ENCODE results near the gene CTSC.
A peak's percentile ranks its signal among the peaks of the same experiment; 100 is the strongest.

The CTSC gene

DNA sequence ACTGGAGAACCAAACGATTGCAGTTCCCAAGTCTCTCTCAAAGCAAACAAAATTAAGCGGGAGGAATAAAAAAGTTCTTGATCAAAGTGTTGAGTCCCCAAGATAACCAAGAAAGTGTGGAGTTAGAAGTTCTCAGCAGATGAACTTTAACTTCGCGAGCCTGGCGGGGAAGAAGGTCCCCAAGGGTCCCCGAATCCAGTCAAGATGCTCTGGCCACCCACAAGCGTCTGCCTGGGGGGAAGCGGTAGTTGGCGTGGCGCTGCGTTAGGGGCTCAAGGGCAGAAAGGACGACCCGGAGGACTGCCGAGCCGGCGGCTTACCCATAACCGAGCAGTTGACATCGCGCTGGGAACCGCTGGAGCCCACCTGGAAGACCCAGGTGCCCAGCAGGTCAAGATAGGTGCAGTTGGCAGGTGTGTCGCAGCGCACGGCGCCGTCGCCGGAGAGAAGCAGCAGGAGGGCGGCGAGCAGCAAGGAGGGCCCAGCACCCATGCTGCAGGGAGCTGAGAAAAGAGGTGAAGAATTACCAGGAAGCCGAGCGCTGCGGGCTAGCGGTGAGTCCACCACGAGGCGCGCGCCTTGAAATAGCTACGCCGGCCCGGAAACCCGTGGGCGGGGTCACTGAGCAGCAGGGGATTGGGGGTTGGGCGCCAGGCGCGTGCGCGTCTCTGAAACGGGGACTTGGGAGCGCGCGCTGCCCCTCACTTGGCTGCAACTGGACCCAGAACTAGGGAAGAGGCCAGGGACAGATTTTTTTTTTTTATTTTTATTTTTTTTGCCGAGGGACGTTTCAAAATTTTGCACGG is at the start of gene CTSC:
Gene CTSC (minus strand): TSS at position 556 of the 806 bp plus-strand sequence. CDS start 64 bp downstream, at position 492.
- DNase-seq (ENCODE audit: low read depth in 1 of 2, low spot score in 1 of 2): peak; percentile 81 to 83

DNA sequence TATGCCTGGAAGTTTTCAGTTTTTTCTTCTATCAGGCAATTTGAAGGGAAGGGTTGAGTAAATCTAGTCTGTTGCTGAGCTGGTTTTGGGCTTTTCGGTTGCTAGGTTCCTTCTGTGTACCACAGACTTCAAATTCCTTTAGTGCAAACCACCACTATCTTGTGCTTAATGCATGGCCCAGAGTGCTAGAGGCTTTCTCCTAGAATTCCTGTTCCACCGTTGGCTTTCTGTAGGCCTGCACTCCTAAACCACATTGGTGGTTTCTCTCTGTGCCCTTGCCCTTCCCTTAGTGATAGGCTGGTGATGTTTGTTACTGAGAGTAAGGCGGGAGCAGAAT is 47.1 kb upstream of the CTSC start:
- no peak for DNase-seq (ENCODE audit: low read depth in 1 of 2, low spot score in 1 of 2)

GRCh38 chr11:88384004-88384668 is 46.6 kb upstream of the CTSC start:
- DNase-seq (ENCODE audit: low read depth in 1 of 2, low spot score in 1 of 2): no peak

DNA sequence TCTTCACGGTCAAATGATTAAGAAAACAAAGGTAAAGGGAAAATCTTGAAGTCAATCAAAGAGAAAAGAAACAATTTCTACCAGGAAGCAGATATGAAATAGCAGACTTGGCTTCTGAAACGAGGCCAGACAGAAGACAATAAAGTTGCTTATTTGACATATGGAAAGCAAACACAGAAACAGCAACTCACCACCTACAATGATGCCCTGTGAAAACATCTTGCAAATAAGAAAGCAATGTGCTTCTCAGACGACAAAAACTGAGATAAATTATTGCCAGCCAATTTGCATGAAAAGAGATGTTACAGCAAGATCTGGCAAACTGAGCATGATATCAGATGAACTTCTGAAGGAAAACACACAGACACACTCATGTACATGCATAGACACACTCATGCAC is 45.9 kb upstream of the CTSC start:
- DNase-seq (ENCODE audit: low read depth in 1 of 2, low spot score in 1 of 2): no peak

GRCh38 chr11:88379130-88379529 is 41.6 kb upstream of the CTSC start:
- DNase-seq (ENCODE audit: low read depth in 1 of 2, low spot score in 1 of 2): no peak

- no peak for DNase-seq (ENCODE audit: low read depth in 1 of 2, low spot score in 1 of 2)
Measured at GRCh38 chr11:88378422-88379066, 41.0 kb upstream of the CTSC start.

DNA sequence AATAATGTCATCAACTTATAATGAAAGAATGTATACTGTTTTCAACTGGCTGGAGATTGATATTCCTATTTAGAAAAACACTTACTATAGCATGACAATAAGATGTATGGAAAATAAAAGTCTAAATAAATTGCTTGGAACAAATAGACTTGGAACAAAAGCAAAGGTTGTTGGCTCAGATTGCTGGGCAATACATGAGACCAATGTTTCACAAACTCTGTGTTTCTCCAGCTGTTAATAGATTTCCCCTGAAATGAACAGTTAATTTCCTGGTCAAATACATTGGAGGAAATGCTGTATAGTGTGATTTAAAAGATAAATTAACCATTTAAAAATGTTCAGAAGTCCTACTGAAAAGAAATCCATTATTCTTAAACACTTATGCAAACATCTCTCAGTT is 40.1 kb upstream of the CTSC start:
- no peak for DNase-seq (ENCODE audit: low read depth in 1 of 2, low spot score in 1 of 2)

- no peak for DNase-seq (ENCODE audit: low read depth in 1 of 2, low spot score in 1 of 2)
Measured at GRCh38 chr11:88377144-88377543, 39.6 kb upstream of the CTSC start.

DNA sequence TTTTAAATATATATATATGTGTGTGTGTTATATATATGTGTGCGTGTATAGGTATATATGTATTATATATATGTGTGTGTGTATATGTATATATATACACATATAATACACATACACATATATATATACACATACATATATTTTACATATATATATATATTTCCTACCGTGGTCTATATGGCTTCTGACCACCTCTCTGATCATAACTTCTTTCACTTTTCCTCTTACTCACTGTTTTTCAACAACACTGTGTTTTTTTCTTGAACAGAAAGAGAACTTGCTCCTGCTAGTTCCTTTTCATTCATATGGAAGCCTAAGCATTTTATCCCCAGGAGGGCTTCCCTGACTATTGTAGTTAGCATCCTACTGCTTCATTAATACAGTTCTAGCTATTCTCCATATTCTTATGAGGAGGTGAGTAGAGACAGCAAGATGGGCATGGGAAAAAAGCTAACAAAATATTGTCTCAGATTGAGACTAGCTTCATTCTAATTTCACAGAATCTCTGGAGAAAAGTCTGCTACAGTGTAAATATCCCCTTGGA is 38.5 kb upstream of the CTSC start:
- no peak for DNase-seq (ENCODE audit: low read depth in 1 of 2, low spot score in 1 of 2)

DNA sequence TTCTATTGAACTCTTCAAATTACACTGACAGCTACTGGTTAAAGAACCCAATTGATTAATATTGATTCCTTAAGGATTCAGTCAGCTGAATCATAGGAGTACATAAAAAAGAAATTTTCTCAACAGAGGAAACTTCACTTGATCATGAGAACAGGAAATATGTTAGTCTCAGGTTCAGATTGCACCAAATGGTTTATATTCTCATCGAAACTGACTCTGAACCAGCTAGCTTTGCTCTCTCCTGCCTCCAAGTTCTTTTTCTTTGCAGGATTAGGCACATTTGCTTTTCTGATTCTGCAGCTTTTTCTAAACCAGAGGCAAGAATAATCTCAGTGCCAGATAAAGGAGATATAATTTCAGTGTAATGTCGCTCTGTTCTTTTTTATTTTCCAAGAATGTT is 33.2 kb upstream of the CTSC start:
- no peak for DNase-seq (ENCODE audit: low read depth in 1 of 2, low spot score in 1 of 2)

DNA sequence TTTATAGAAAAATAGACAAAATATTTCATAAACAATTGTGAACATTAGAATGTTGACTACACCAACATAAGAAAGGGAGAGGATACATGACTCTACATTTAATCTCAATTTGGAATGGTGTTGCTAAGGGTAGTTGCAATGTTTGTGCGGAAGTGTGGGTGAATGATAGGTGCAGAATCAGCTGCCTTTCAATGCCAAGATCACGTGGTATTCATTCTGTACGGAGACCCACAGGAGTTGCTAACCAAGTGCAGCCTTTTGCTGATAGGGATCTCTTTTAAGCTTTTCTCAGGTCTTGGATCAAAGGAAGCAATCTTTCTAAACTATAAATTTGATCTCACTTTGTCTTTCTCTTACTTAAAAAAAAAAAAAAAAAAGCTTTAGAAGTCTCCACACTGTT is 29.8 kb upstream of the CTSC start:
- no peak for DNase-seq (ENCODE audit: low read depth in 1 of 2, low spot score in 1 of 2)

DNA sequence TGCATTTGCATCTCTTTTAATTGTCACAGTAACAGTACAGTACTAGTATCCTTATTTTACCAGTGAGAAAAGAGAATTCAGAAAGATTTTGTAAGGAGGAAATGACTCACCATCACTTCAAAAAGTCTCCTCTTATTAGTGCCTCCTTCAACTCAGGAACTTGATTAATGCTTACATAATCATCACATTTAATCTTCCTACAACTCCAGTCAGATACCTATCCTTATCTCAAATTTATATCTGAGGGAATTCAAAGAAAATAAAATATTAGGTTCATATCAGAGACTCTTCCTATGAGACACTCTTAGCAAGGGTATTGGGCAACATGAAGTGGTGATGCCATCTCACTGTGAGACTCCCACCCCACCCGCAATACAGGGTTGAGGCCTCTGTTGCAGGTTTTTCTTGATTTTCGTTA is 26.1 kb upstream of the CTSC start:
- no peak for DNase-seq (ENCODE audit: low read depth in 1 of 2, low spot score in 1 of 2)

DNA sequence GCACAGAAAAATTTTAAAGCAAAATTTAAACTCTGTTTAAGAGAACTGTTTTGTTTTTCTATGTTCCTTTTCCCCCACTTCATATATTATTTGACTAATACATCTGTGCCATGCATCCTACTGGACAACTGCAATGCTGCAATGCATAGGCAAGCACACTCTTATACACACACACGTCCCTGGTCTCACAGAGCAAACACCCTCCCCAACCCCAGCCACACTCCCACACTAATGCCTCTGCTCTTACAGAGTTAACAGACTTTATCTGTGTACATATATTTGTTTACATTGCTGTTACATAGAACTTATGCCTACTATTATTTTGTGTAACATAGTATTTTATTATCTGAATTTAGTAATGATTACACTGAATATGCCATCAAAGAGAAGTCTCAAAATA is 25.5 kb upstream of the CTSC start:
- no peak for DNase-seq (ENCODE audit: low read depth in 1 of 2, low spot score in 1 of 2)

- DNase-seq (ENCODE audit: low read depth in 1 of 2, low spot score in 1 of 2): no peak
Measured at GRCh38 chr11:88360141-88360540, 22.6 kb upstream of the CTSC start.

DNA sequence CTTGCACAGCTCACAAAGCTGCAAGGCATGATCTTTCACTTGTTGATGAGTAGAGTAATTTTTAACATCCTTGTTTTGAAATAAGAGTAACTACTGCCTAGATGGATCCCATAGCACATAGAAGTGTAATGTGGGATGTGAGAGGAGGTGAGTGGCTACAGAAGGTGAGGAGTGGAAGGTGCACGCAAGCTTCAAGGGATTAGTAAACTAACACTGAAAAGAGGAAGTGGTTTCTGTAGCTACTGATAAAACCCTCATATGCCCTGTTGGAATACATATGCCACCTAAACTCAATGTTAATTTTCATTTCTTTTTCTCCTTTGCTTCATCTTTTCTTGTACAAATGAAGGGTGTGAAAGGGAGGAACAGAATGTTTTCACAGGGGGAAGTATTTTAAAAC is 22.0 kb upstream of the CTSC start:
- no peak for DNase-seq (ENCODE audit: low read depth in 1 of 2, low spot score in 1 of 2)

- no peak for DNase-seq (ENCODE audit: low read depth in 1 of 2, low spot score in 1 of 2)
Measured at GRCh38 chr11:88359114-88359513, 21.6 kb upstream of the CTSC start.

- no peak for DNase-seq (ENCODE audit: low read depth in 1 of 2, low spot score in 1 of 2)
Measured at GRCh38 chr11:88358040-88358431, 20.5 kb upstream of the CTSC start.

- no peak for DNase-seq (ENCODE audit: low read depth in 1 of 2, low spot score in 1 of 2)
Measured at GRCh38 chr11:88357323-88358039, 19.9 kb upstream of the CTSC start.

- DNase-seq (ENCODE audit: low read depth in 1 of 2, low spot score in 1 of 2): no peak
Measured at GRCh38 chr11:88355887-88356286, 18.4 kb upstream of the CTSC start.

DNA sequence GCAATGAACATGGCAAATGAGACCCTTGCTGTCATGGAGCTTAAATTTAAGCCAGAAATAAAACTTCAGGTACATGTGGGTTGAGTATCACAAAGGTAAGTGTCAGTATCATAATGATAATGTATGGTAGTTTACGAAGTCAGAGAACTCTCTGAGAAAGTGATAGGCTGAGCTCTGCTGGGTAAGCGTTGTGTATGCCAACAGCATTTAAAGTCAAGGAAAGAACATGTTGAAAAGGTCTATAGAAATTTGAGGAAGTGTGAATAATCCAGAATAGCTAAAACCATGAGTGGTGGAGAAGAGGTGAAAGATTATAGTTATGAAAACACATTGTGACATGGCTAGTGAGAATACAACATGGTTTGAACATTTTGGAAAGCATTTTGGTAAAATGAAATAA is 17.4 kb upstream of the CTSC start:
- no peak for DNase-seq (ENCODE audit: low read depth in 1 of 2, low spot score in 1 of 2)

GRCh38 chr11:88353835-88354496 is 16.4 kb upstream of the CTSC start:
- DNase-seq (ENCODE audit: low read depth in 1 of 2, low spot score in 1 of 2): no peak

All from stimulated activated CD4-positive, alpha-beta T cell treated with anti-CD3 and anti-CD28 coated beads, Interleukin-15, amount 100 ng/mL, for 1 hour (primary cell).